Epithelial cell of esophagus (primary cell): ENCODE measurements around the gene CNOT4.

Experiments
- DNase-seq: peaks from one replicate; pipeline ENCODE4 v3.0.0; 2010; ENCODE audit warnings: low read depth
- H3K4me3 ChIP-seq: 2 replicates; pipeline ENCODE4 v1.5.1; 2011; ENCODE audit warnings: mild to moderate bottlenecking, low read length, control low read depth
- TF ChIP-seq, protein P1 (sequence below): IDR thresholded peaks from 2 replicates; pipeline ENCODE4 v1.5.1; 2011; ENCODE audit warnings: low read depth, mild to moderate bottlenecking, low read length, control low read depth, inconsistent platforms; ENCODE audit not compliant: insufficient read depth; ENCODE audit errors: missing control alignments

Gene CNOT4, protein sequence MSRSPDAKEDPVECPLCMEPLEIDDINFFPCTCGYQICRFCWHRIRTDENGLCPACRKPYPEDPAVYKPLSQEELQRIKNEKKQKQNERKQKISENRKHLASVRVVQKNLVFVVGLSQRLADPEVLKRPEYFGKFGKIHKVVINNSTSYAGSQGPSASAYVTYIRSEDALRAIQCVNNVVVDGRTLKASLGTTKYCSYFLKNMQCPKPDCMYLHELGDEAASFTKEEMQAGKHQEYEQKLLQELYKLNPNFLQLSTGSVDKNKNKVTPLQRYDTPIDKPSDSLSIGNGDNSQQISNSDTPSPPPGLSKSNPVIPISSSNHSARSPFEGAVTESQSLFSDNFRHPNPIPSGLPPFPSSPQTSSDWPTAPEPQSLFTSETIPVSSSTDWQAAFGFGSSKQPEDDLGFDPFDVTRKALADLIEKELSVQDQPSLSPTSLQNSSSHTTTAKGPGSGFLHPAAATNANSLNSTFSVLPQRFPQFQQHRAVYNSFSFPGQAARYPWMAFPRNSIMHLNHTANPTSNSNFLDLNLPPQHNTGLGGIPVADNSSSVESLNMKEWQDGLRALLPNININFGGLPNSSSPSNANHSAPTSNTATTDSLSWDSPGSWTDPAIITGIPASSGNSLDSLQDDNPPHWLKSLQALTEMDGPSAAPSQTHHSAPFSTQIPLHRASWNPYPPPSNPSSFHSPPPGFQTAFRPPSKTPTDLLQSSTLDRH

DNA sequence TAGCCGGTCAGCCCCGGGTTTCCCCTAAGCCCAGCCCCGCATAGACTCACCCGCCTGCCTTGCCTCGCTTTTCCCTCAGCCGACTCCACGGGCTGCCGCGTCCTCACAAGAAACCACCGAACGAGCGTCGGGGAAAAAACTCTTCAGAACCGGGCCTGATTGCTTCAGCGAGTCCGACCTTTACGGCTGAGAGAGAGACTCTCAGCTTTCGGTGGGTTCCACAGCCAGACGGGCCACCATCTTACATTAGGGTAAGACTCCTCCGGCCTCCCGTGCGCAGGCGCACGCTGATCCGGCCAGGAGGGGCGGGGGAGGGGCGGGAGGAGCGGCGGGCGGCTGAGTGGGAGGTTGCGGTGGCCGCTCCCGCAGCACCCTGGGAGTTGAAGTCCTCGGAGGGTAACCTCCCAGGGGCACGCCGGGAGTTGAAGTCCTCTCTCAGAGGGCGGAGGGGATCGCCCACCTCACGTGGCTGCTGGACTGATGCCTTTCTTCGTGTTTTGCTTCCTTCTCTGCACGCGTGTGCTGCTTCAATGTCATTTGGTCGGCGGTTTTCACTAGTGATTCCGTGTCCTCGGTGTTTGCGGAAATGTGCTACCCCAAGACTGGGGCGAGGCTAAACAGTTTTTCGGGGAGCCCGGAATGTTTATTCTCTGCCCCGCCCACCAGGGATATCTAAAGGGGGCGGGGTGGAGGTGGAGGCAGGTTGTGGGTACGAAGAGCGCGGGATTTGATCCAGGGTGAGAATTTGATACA is at the start of gene CNOT4:
CNOT4 (minus strand) TSS at position 264 of the 753 bp plus-strand sequence. CDS start 71,771 bp downstream, outside the sequence.
- H3K4me3 ChIP-seq = peak within 1 kb of the TSS; percentile 89
- TF ChIP-seq, protein P1, sequence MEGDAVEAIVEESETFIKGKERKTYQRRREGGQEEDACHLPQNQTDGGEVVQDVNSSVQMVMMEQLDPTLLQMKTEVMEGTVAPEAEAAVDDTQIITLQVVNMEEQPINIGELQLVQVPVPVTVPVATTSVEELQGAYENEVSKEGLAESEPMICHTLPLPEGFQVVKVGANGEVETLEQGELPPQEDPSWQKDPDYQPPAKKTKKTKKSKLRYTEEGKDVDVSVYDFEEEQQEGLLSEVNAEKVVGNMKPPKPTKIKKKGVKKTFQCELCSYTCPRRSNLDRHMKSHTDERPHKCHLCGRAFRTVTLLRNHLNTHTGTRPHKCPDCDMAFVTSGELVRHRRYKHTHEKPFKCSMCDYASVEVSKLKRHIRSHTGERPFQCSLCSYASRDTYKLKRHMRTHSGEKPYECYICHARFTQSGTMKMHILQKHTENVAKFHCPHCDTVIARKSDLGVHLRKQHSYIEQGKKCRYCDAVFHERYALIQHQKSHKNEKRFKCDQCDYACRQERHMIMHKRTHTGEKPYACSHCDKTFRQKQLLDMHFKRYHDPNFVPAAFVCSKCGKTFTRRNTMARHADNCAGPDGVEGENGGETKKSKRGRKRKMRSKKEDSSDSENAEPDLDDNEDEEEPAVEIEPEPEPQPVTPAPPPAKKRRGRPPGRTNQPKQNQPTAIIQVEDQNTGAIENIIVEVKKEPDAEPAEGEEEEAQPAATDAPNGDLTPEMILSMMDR = no peak
- DNase-seq = peak; percentile 97

DNA sequence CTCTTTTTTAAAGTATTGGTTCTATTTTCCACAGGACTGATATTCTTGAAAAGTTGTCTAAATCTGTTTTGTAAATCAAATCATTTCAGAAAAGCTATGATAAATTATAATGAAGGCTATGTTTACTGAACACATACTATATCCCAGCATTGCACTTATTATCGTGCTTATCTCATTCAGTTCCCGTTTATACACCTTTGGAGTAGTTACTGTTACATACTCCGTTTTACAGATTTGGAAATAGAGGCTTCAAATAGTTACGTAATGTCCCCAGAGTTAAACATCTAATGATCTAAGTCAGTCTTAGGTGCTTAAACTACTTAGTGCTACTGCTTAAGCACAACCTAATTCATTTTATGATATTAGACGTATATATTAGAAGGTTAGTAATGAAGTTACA is 49.0 kb upstream of the CNOT4 start:
- TF ChIP-seq, protein P1 = no peak
- no peak for DNase-seq
- H3K4me3 ChIP-seq = peak overlapping the region; percentile 93

DNA sequence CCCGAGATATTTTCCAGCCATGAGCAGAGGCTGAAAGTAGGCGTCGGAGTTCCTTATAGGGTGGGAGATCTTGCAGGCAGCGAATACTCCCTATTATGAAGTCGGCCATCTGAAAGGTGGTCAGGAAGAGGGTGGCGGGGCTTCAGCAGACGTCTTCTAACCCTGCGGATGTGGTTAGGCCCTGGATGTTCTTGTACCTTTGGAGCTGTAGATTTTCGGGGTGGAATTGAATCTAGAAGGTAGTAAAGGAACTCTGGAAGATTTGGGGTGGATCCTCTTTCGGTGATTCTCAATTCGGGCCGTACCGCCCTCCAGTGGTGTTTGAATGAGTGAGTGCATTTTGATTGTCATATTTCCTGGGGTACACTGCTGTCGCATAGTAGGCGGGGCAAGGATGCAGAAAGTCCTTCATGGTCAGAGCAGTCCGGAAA is 48.5 kb upstream of the CNOT4 start:
- TF ChIP-seq, protein P1 = peak; percentile 67
- H3K4me3 ChIP-seq = peak overlapping the region; percentile 93
- DNase-seq = peak; percentile 73

DNA sequence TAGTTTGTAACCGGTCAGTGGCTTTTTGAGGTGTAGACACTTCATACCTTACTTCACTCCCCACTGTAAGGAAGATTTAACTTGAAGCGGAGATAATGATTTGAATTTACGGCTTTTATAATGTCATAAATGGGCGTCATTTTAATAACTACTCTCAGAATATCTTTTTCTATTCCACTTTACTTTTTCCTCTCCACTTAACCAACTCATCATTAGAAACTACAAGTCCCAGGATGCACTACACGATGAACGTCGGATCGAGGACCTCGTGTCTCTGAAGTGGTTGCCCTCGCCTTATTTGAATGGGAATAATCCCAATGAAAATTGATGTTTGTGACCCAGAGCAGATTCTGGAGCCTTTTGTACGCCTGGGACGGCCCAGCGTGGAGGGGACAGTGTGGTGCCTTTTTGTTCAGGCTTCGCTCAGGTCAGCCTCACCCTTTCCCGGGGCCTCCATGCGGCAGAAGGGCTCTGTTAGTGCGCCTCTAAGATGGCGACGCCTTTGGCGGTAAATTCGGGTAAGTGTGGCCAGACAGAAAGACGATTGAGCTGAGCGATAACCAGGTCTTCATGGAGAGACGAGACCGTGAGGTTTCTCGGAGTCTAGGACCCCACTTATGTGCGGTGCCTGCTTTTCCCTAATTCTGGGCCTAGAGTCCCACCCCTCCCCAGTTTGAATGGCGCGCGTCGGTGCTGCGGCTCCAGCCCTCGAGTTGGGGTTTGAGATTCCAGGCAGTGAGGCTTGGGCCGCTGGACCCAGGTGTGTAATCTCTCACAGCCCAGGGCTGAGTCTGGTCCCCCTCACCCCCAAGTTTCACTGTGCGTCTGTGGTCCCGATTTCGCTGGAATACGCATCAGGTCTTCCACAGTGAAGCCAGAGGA is 47.8 kb upstream of the CNOT4 start, which contains the start of gene NUP205:
NUP205 (plus strand) TSS at position 463 of the 882 bp plus-strand sequence; CDS start at position 491, 28 bp downstream.
- H3K4me3 ChIP-seq = peak within 1 kb of the TSS; percentile 93
- DNase-seq = peak; percentile 75
- TF ChIP-seq, protein P1 = no peak

DNA sequence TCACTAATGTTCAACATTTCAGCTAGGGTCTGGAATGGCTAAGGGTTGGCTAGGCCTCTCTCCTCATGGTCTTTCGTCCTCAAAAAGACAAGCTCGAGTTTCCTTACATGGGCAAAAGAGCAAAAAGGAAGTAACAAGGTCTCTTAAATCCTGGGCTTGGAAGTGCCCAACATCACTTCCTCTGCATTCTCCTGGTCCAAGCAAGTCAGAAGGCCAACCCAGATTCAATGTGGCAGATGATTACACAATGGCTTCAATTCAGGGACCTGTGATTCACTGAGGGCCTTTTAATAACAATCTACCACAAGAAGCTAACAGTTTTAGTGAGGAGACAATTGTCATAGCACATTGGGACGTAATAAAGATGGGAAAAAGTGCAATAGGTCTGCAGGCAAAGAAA is 43.4 kb upstream of the CNOT4 start:
- DNase-seq = peak; percentile 9
- no peak overlapping the region for H3K4me3 ChIP-seq
- TF ChIP-seq, protein P1 = no peak

DNA sequence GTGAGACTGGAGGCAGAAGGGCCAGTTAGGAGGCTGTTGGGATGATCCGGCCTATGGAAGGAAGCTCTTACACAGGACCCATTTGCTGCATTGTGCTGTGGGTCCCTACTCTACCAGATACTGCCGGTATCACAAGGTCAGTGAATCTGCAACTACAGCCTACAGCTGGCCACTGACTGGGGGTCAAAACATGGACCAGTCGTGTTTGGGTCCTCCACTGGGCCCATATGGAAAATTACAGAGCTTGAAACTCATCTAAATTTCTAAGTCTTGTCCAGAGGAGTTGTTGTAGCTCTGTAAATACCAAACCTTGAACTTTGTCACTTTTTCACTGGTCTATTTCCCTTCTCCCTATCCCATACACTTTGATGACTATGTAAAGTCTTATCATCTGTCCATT is 42.2 kb upstream of the CNOT4 start:
- TF ChIP-seq, protein P1 = no peak
- DNase-seq = no peak
- no peak overlapping the region for H3K4me3 ChIP-seq
